H1 (cell line): ENCODE measurements around the gene TFE3.

Experiments
- HDAC6 ChIP-seq: IDR thresholded peaks from one replicate; pipeline ENCODE4 v1.7.1; 2012; ENCODE audit warnings: low read depth, mild to moderate bottlenecking, inconsistent platforms, low read length, moderate library complexity
- PHF8 ChIP-seq: fragments of 200-600 bp; sonication (generic); conservative IDR thresholded peaks from 2 replicates; pipeline ENCODE4 v1.7.1; 2012; ENCODE audit warnings: low read depth, mild to moderate bottlenecking, inconsistent platforms, low read length, moderate library complexity
- POLR2A ChIP-seq, 2 experiments: IDR thresholded peaks; 1 replicate in 1 of 2; 2 replicates in 1 of 2; pipeline ENCODE4 v1.6.1; 2011; ENCODE audit warnings: low read depth in 2 of 2, low read length in 2 of 2, mild to moderate bottlenecking in 2 of 2; ENCODE audit errors: control extremely low read depth in 1 of 2
- POLR2AphosphoS5 ChIP-seq: IDR thresholded peaks from 2 replicates; pipeline ENCODE4 v1.6.1; 2011; ENCODE audit warnings: low read depth, low read length
- YY1 ChIP-seq: IDR thresholded peaks from 2 replicates; pipeline ENCODE4 v1.6.1; 2011; ENCODE audit warnings: low read depth, mild to moderate bottlenecking, low read length
- TF ChIP-seq, protein P1 (sequence below), 3 experiments: IDR thresholded peaks; 1 replicate in 2 of 3; 2 replicates in 1 of 3; pipeline versions ENCODE4 v1.5.1 to v1.6.1; 2011; ENCODE audit warnings: low read length in 3 of 3, mild to moderate bottlenecking in 3 of 3, inconsistent platforms in 2 of 3, low read depth in 1 of 3, moderate library complexity in 1 of 3; ENCODE audit not compliant: insufficient read depth in 1 of 3; ENCODE audit errors: control extremely low read depth in 1 of 3

DNA sequence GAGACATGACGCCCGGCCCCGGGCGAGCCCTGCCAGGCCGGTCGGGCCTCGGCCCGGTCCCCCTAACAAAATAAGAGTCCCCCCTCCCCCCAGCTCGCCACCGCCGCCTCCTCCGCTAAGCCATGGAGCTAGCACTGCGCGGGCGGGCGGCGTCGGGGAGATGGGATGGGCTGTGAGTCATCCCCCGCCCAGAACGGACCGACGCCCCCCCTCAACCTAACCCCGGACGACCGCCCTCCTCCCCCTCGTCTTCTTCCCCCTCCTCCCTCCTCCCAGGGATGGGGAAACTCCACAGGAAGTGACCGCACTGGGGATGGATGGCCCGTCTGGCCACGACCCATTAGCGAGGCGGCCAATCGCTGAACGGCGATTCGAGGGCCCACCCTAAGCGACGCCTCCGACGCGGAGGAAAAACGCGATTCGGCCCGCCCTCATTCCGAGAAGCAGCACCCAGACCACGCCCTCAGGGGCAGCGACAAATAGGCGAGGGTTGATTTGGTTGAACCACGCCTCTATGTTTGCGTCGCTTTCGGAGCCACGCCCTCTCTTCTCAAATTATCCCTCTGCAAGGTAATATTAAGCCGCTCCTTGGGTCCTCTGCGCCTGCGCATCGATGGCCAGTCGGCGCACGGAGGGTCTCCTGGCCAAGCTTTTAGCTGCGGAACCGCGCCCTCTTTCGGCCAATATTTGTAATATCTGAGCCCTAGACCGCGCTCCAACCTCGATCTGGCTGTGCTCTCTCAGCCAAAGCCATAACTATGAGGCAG, at the start of gene TFE3:
- TF ChIP-seq, protein P1, sequence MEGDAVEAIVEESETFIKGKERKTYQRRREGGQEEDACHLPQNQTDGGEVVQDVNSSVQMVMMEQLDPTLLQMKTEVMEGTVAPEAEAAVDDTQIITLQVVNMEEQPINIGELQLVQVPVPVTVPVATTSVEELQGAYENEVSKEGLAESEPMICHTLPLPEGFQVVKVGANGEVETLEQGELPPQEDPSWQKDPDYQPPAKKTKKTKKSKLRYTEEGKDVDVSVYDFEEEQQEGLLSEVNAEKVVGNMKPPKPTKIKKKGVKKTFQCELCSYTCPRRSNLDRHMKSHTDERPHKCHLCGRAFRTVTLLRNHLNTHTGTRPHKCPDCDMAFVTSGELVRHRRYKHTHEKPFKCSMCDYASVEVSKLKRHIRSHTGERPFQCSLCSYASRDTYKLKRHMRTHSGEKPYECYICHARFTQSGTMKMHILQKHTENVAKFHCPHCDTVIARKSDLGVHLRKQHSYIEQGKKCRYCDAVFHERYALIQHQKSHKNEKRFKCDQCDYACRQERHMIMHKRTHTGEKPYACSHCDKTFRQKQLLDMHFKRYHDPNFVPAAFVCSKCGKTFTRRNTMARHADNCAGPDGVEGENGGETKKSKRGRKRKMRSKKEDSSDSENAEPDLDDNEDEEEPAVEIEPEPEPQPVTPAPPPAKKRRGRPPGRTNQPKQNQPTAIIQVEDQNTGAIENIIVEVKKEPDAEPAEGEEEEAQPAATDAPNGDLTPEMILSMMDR (IDR thresholded peaks at IDR 0.05; ENCODE audit: control extremely low read depth in 1 of 3, insufficient read depth in 1 of 3, low read depth in 1 of 3, low read length in 3 of 3), result peak; percentile 43 to 61 (median 51)
- TF ChIP-seq PHF8, result no peak
- TF ChIP-seq POLR2AphosphoS5, result no peak
- TF ChIP-seq YY1, result no peak
- no peak for TF ChIP-seq POLR2A (IDR thresholded peaks at IDR 0.05; ENCODE audit: control extremely low read depth in 1 of 2, low read depth in 2 of 2, low read length in 2 of 2)
- TF ChIP-seq HDAC6, result no peak
